ENCODE data around the gene G6PC2.

- TF ChIP-seq EZH2 (IDR thresholded peaks at IDR 0.05; ENCODE audit: borderline replicate concordance, insufficient read depth, low read depth, low read length, poor library complexity, severe bottlenecking) (no peak), CTCF (IDR thresholded peaks at IDR 0.05) (no peak)
These were observed 25.7 kb downstream of the G6PC2 start for GRCh38 chr2:168926621-168927386.
